Heart right ventricle (tissue), 16 donors: Measurements from ENCODE around the gene AAK1. TPM values are rescaled to one million over a fixed set of nuclear protein-coding genes. Genes with fewer than 3 reads are reported as not detected.
"Not testable (repeated sequence)": the region's sequence is repeated elsewhere in the genome, so short reads cannot be mapped to it uniquely, and the experiment has no call there.

Experiments used
- ATAC-seq, 8 donors: fragments of 200-7000 bp; cut with Tn5 transposase; one replicate each; pipeline ENCODE4 v1.9.1; 2020; ENCODE audit warnings: mild to moderate bottlenecking in 8 of 8, moderate library complexity in 8 of 8, moderate number of reproducible peaks in 1 of 8
- DNase-seq, 2 donors: peaks; one replicate each; pipeline ENCODE4 v3.0.0-alpha.2; 2020
- H3K27ac ChIP-seq, 10 donors: fragments of 200-600 bp; sonication (generic) in 2 of 10; one replicate each; pipeline versions ENCODE4 v1.5.0 to v1.8.0; 2020 to 2022; ENCODE audit warnings: mild to moderate bottlenecking in 3 of 10
- H3K27me3 ChIP-seq, 7 donors: fragments of 200-600 bp; one replicate each; pipeline ENCODE4 v1.8.0; 2021 to 2022; ENCODE audit warnings: mild to moderate bottlenecking in 2 of 7
- H3K36me3 ChIP-seq, 9 donors: fragments of 200-600 bp; sonication (generic) in 1 of 9; one replicate each; pipeline versions ENCODE4 v1.5.0 to v1.8.0; 2020 to 2022; ENCODE audit warnings: mild to moderate bottlenecking in 2 of 9
- H3K4me1 ChIP-seq, 9 donors: fragments of 200-600 bp; sonication (generic) in 1 of 9; one replicate each; pipeline versions ENCODE4 v1.5.0 to v1.8.0; 2020 to 2022; ENCODE audit warnings: mild to moderate bottlenecking in 4 of 9
- H3K4me3 ChIP-seq, 10 donors: fragments of 200-600 bp; sonication (generic) in 2 of 10; one replicate each; pipeline versions ENCODE4 v1.5.0 to v1.8.0; 2020 to 2022; ENCODE audit warnings: mild to moderate bottlenecking in 7 of 10, moderate library complexity in 2 of 10
- H3K9me3 ChIP-seq, 11 donors: fragments of 200-600 bp in 10 of 11; sonication (generic) in 2 of 11; one replicate each; pipeline versions ENCODE4 v1.5.0 to v1.8.0; 2013 to 2022; ENCODE audit warnings: mild to moderate bottlenecking in 2 of 11, control low read depth in 1 of 11, moderate library complexity in 1 of 11
- WGBS, 2 donors: extraction: QIAGEN DNeasy Blood & Tissue Kit; methylation state at CpG; one replicate each; pipeline ENCODE4 v1.1.7; 2013; ENCODE audit warnings: inconsistent platforms in 1 of 2; 5-methylcytosine and 5-hydroxymethylcytosine counted together
- intact Hi-C, 10 donors: fragments of 100-400 bp; cut with DNase I; formaldehyde crosslinking; loops; one replicate each; pipeline versions ENCODE4 v1.11.1 to v1.14.2; 2022
- polyA plus RNA-seq, 2 donors: library from polyadenylated mRNA; stranded (reverse); fragments of 200-250 nt; gene quantifications; one replicate each; pipeline ENCODE4 v1.2.3, GENCODE V29; 2013
- total RNA-seq, 10 donors: library from RNA; stranded (reverse); fragmentation: NEBNext Ultra II Directional in 3 of 10; extraction: Animal tissue kit (Norgen Biotek cat#: 25700) in 3 of 10; gene quantifications; one replicate each; pipeline versions ENCODE4 v1.2.1 to v1.2.4, GENCODE V29; 2021 to 2023
- TF ChIP-seq, protein P1 (sequence below), 9 donors: fragments of 200-600 bp; sonication (generic) in 2 of 9; IDR thresholded peaks; one replicate each; pipeline versions ENCODE4 v1.5.0 to v1.8.0; 2021 to 2022; ENCODE audit warnings: antibody characterized with exemption in 9 of 9, mild to moderate bottlenecking in 5 of 9, moderate library complexity in 1 of 9
- donor health status: Arrhythmogenic right ventricular cardiomyopathy.
- donor health status: ischemic (EF 13 %, LVEDD 7.1; RV severe dilation, severe dysfunction).
- donor health status: healthy with polysubstance abuse.
- donor health status: DM: no; HTN: yes; CAD: no.
- donor health status: DM: no; HTN: no; CAD: no.
- donor health status: ischemic (EF 25% LVEDD 6.9; RV normal size, moderate dysfunction).
- donor health status: ischemic (EF 25% LVEDD 5.7; RV mildly dilated, moderate dysfunction).
- donor health status: healthy.
- donor health status: DM: yes; HTN: yes; CAD: no.
- donor health status: Ischemic cardiomyopathy.
- donor health status: ischemic (EF 35%, LVEDD 5.7; RV mildly dilated, moderate dysfunction).
- donor health status: nonischemic (EF 11% LVEDD 7.7; RV severe dilation, severe dysfunction).
- donor health status: DM: yes; HTN: yes; CAD: no.
- donor health status: PGD.
- donor health status: ischemic (EF 29% LVEDD 5.4; RV normal size, mild dysfunction).
- donor health status: nonischemic (EF 23%, LVEDD 6.1; RV moderate dilation, normal function).

AAK1 gene
- total and polyA plus RNA-seq, 12 donors: 10.1 to 148 (median 116) TPM

DNA sequence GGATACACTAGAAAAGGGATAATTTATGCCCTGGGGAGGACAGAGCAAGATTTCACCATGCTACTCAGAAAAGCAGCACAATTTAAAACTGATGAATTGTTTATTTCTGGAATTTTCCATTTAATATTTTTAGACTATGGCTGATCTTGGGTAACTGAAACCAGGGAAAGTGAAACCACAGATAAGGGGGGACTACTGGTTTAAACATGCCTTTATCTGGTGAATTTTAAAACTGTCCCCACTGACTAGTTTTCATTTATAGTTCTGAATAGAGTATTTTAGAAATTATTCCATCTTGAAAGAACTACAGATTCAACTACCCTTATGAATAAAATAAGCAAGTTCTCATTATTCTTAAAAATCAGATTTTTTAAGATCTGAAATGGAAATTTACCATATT, 221.3 kb downstream of the AAK1 start:
- ATAC-seq: no peak
- Histone ChIP-seq H3K4me1 (peaks cover 0 to 22% (median 5%) of the 10 kb centered on the region in 9 donors), H3K27me3 (no peaks in the 10 kb centered on the region), H3K4me3 (no peak overlapping the region), H3K9me3 (no peaks in the 10 kb centered on the region), H3K36me3 (peaks cover 0 to 95% (median 46%) of the 10 kb centered on the region in 9 donors), H3K27ac (peak overlapping the region in 1 of 10 donors; percentile 37)
- TF ChIP-seq, protein P1, sequence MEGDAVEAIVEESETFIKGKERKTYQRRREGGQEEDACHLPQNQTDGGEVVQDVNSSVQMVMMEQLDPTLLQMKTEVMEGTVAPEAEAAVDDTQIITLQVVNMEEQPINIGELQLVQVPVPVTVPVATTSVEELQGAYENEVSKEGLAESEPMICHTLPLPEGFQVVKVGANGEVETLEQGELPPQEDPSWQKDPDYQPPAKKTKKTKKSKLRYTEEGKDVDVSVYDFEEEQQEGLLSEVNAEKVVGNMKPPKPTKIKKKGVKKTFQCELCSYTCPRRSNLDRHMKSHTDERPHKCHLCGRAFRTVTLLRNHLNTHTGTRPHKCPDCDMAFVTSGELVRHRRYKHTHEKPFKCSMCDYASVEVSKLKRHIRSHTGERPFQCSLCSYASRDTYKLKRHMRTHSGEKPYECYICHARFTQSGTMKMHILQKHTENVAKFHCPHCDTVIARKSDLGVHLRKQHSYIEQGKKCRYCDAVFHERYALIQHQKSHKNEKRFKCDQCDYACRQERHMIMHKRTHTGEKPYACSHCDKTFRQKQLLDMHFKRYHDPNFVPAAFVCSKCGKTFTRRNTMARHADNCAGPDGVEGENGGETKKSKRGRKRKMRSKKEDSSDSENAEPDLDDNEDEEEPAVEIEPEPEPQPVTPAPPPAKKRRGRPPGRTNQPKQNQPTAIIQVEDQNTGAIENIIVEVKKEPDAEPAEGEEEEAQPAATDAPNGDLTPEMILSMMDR (IDR thresholded peaks at IDR 0.05): no peak
- no peak for DNase-seq
- intact Hi-C loops: no loop called here

DNA sequence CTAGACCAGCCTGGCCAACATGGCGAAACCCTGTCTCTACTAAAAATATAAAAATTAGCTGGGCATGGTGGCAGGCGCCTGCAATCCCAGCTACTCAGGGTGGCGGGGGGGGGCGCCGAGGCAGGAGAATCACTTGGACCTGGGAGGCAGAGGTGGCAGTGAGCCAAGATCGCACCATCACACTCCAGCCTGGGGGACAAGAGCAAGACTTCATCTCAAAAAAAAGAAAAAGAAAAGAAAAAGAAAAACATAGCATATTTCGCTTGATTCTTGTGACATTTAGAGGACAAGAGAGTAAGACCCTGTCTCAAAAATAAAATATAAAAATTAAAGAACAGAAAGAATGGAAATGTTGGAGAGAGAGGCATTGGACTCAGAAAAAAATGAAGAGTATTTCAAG, 224.4 kb downstream of the AAK1 start:
- Histone ChIP-seq H3K4me1 (peaks cover 0 to 13% (median 0%) of the 10 kb centered on the region in 9 donors), H3K36me3 (peaks cover 0 to 97% (median 41%) of the 10 kb centered on the region in 9 donors)
- ATAC-seq, H3K27ac ChIP-seq, DNase-seq, intact Hi-C loops, H3K4me3 ChIP-seq, H3K27me3 ChIP-seq, H3K9me3 ChIP-seq: not testable (repeated sequence)
- WGBS, 2 donors: 85 to 88% methylated on average over 7 of the region's 7 CpGs

DNA sequence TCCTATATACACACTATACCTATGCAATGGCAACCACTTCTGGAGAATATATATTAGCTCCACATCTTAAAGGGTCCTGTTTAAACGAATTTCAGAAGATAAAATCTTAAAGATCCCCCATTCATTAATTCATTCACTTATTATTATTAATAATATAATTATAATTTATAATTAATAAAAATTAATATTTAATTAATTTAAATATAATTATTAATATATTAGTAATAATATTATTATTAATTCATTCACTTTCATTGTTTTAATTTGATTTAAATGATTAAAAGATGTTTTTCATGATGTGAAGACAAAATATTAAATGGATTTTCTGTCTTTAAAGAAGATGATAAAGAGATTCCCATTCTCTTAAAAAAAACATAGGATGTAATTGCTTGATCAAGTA, 227.4 kb downstream of the AAK1 start:
- Histone ChIP-seq H3K36me3 (peaks cover 0 to 100% (median 67%) of the 10 kb centered on the region in 9 donors), H3K27ac (no peak overlapping the region), H3K27me3 (no peaks in the 10 kb centered on the region), H3K4me1 (no peaks in the 10 kb centered on the region), H3K9me3 (no peaks in the 10 kb centered on the region), H3K4me3 (no peak overlapping the region)
- TF ChIP-seq, protein P1 (IDR thresholded peaks at IDR 0.05): no peak
- ATAC-seq: no peak
- 77 to 83% methylated on average over 1 of the region's 1 CpG for WGBS, 2 donors
- intact Hi-C loops: no loop called here
- DNase-seq: no peak

Other genes with a start within 250 kb of the AAK1 start
- 100 to 1,000 TPM in 9 of 10 donors, 10 to 100 TPM in 1; 97.9 to 148 (median 125) TPM for gene NFU1, start 206.3 kb downstream of the AAK1 start, total RNA-seq
- gene NFU1, start 206.3 kb downstream of the AAK1 start, polyA plus RNA-seq: 10 to 100 TPM; 72.0 to 87.4 TPM
- gene ANXA4, start 98.4 kb upstream of the AAK1 start, total RNA-seq: 10 to 100 TPM; 17.9 to 36.7 (median 26.2) TPM
- gene ANXA4, start 98.4 kb upstream of the AAK1 start, polyA plus RNA-seq: 10 to 100 TPM; 12.0 to 20.2 TPM
- 1 to 10 TPM; 4.3 to 8.0 (median 5.1) TPM for gene GMCL1, start 185.9 kb upstream of the AAK1 start, total RNA-seq
- gene GMCL1, start 185.9 kb upstream of the AAK1 start, polyA plus RNA-seq: 1 to 10 TPM; 2.9 to 3.3 TPM